Suprapubic skin (tissue), 4 donors: ENCODE measurements around the gene SPAG8.

Experiments
- EP300 ChIP-seq: sonication (generic); formaldehyde crosslinking; IDR thresholded peaks from one replicate; pipeline ENCODE4 v1.6.1; 2017; ENCODE audit warnings: antibody characterized with exemption
- POLR2A ChIP-seq, 2 donors: fragments of 450-650 bp; IDR thresholded peaks; one replicate each; pipeline ENCODE4 v1.6.1; 2017; ENCODE audit warnings: antibody characterized with exemption in 2 of 2, mild to moderate bottlenecking in 2 of 2, moderate library complexity in 2 of 2
- POLR2AphosphoS5 ChIP-seq, 3 donors: sonication (generic); formaldehyde crosslinking; IDR thresholded peaks; one replicate each; pipeline ENCODE4 v1.6.1; 2017; ENCODE audit warnings: antibody characterized with exemption in 3 of 3
- TF ChIP-seq, protein P1 (sequence below), 2 donors: fragments of 200-600 bp in 1 of 2; fragments of 450-650 bp in 1 of 2; sonication (generic) in 1 of 2; IDR thresholded peaks; one replicate each; pipeline ENCODE4 v1.5.1; 2016 to 2019; ENCODE audit warnings: antibody characterized with exemption in 2 of 2, mild to moderate bottlenecking in 1 of 2, moderate library complexity in 1 of 2

DNA sequence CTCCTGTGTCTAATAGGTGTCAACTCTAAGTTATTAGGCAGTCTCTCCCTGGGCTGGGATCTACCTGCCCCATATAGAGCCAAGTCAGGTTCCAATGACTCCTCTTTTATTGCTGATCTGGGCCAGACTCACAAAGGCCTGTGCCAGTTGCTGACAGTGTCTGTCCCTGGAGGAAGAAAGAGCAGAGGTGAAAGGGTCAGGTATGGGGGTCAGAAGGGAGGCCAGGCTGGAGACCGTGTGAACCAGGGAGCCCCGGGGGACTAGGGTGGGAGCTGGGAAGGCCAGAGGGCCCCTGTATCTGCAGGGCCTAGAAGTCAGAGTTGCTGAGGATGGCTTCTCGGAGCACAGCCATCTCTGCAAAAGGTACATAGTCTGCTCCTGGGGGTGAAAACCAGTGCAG, 6.3 kb upstream of the SPAG8 start:
- TF ChIP-seq EP300 (no peak), POLR2AphosphoS5 (IDR thresholded peaks at IDR 0.05) (no peak), POLR2A (IDR thresholded peaks at IDR 0.05) (no peak)
- TF ChIP-seq, protein P1, sequence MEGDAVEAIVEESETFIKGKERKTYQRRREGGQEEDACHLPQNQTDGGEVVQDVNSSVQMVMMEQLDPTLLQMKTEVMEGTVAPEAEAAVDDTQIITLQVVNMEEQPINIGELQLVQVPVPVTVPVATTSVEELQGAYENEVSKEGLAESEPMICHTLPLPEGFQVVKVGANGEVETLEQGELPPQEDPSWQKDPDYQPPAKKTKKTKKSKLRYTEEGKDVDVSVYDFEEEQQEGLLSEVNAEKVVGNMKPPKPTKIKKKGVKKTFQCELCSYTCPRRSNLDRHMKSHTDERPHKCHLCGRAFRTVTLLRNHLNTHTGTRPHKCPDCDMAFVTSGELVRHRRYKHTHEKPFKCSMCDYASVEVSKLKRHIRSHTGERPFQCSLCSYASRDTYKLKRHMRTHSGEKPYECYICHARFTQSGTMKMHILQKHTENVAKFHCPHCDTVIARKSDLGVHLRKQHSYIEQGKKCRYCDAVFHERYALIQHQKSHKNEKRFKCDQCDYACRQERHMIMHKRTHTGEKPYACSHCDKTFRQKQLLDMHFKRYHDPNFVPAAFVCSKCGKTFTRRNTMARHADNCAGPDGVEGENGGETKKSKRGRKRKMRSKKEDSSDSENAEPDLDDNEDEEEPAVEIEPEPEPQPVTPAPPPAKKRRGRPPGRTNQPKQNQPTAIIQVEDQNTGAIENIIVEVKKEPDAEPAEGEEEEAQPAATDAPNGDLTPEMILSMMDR (IDR thresholded peaks at IDR 0.05) = no peak
